HL-60 (cell line): Measurements from ENCODE around the gene LRRN2.

ENCODE experiments used
- CTCF ChIP-seq: IDR thresholded peaks from one replicate; pipeline ENCODE4 v1.5.1; 2011; ENCODE audit warnings: low read length, control low read depth, inconsistent platforms; ENCODE audit not compliant: insufficient read depth
- GABPA ChIP-seq: IDR thresholded peaks from 2 replicates; pipeline ENCODE4 v1.6.1; 2012; ENCODE audit warnings: low read depth
- POLR2AphosphoS5 ChIP-seq: IDR thresholded peaks from 2 replicates; pipeline ENCODE4 v1.6.1; 2012; ENCODE audit warnings: low read depth
- REST ChIP-seq: IDR thresholded peaks from 2 replicates; pipeline ENCODE4 v1.6.1; 2012; ENCODE audit warnings: low read depth; ENCODE audit not compliant: insufficient replicate concordance
- SPI1 ChIP-seq: IDR thresholded peaks from 2 replicates; pipeline ENCODE4 v1.6.1; 2012; ENCODE audit warnings: low read depth, mild to moderate bottlenecking, borderline replicate concordance

GRCh38 chr1:204645666-204646065 lies 39.9 kb downstream of the LRRN2 start:
- TF ChIP-seq REST (no peak), CTCF (no peak), POLR2AphosphoS5 (no peak), GABPA (no peak), SPI1 (no peak)
